Endothelial cell (in vitro differentiated cells): ENCODE results near the gene CDA. TPM values are rescaled to one million over a fixed set of nuclear protein-coding genes. Genes with fewer than 3 reads are reported as not detected.

ENCODE experiments used
- DNase-seq: peaks from one replicate; pipeline ENCODE4 v3.0.0; 2021; ENCODE audit warnings: low spot score
- H3K27ac Mint-ChIP-seq: one replicate; pipeline ENCODE4 v1.8.0; 2021; ENCODE audit warnings: mixed read lengths, inconsistent platforms; ENCODE audit not compliant: unreplicated experiment
- H3K27me3 Mint-ChIP-seq: one replicate; pipeline ENCODE4 v1.8.0; 2021; ENCODE audit warnings: mild to moderate bottlenecking, moderate library complexity, mixed read lengths, inconsistent platforms; ENCODE audit not compliant: unreplicated experiment
- H3K36me3 Mint-ChIP-seq: one replicate; pipeline ENCODE4 v1.8.0; 2021; ENCODE audit warnings: mild to moderate bottlenecking, low read depth, mixed read lengths, inconsistent platforms; ENCODE audit not compliant: unreplicated experiment
- H3K4me1 Mint-ChIP-seq: one replicate; pipeline ENCODE4 v1.8.0; 2021; ENCODE audit warnings: mild to moderate bottlenecking, mixed read lengths, inconsistent platforms; ENCODE audit not compliant: unreplicated experiment
- H3K4me3 Mint-ChIP-seq: one replicate; pipeline ENCODE4 v1.8.0; 2021; ENCODE audit warnings: mild to moderate bottlenecking, mixed read lengths, inconsistent platforms; ENCODE audit not compliant: unreplicated experiment
- H3K9me3 Mint-ChIP-seq: one replicate; pipeline ENCODE4 v1.8.0; 2021; ENCODE audit warnings: mixed read lengths, inconsistent platforms; ENCODE audit not compliant: unreplicated experiment
- CTCF ChIP-seq: fragments of 200-600 bp; sonication (generic); IDR thresholded peaks from one replicate; pipeline ENCODE4 v1.5.0; 2021; ENCODE audit warnings: antibody characterized with exemption; ENCODE audit not compliant: unreplicated experiment
- total RNA-seq: library from RNA; stranded (reverse); fragmentation: NEBNext Ultra II Directional; extraction: Animal tissue kit (Norgen Biotek cat#: 25700); gene quantifications from one replicate; pipeline ENCODE4 v1.2.1, GENCODE V29; 2021; ENCODE audit not compliant: unreplicated experiment

Gene CDA
- total RNA-seq, 1 donor from 2014 or later = 1.1 TPM

DNA sequence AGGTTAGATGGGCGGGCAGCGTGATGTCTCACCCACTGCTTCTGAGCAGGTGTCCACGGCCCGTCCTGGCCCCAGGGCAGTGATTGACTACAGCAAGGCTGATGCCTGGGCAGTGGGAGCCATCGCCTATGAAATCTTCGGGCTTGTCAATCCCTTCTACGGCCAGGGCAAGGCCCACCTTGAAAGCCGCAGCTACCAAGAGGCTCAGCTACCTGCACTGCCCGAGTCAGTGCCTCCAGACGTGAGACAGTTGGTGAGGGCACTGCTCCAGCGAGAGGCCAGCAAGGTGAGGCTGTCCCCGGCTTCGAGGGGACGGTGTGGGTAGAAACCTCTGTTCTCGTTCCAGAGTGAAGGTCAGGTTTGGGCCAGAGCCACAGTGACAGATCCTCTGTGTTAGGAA is 60.0 kb downstream of the CDA start:
- Mint-ChIP-seq H3K36me3 (peaks cover 44% of the 10 kb centered on the region), H3K27me3 (peaks cover 4% of the 10 kb centered on the region), H3K9me3 (no peaks in the 10 kb centered on the region)

DNA sequence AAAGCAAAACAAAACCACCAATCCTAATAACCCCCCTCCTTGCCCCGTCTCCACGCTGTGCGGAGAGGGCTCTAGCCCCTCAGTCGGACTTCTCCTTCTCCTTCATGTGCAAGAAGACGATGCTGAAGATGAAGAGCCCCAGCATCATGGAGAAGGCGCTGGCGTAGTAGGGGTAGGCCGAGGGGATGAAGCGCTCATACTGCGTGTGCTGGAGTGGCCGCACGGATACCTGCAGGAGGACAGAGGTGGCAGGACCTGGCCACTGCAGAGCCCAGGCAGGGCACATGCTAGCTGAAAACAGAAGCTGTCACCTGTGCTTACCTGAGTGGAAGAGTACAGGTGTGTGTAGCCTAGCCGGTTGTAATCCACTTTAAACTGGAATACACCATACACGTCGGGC is 63.4 kb downstream of the CDA start:
- H3K27me3 Mint-ChIP-seq = peaks cover 6% of the 10 kb centered on the region
- no peak overlapping the region for H3K27ac Mint-ChIP-seq
- DNase-seq = no peak
- no peak overlapping the region for H3K4me3 Mint-ChIP-seq
- TF ChIP-seq CTCF = no peak
- no peaks in the 10 kb centered on the region for H3K9me3 Mint-ChIP-seq
- no peaks in the 10 kb centered on the region for H3K4me1 Mint-ChIP-seq
- H3K36me3 Mint-ChIP-seq = peaks cover 58% of the 10 kb centered on the region

More for the DNA sequence above, 60.0 kb downstream of the CDA start:
- DNase-seq = no peak
- Mint-ChIP-seq H3K4me3 (no peak overlapping the region), H3K4me1 (no peaks in the 10 kb centered on the region), H3K27ac (no peak overlapping the region)
- TF ChIP-seq CTCF = no peak

- H3K27me3 Mint-ChIP-seq = peaks cover 6% of the 10 kb centered on the region
- TF ChIP-seq CTCF = no peak
- H3K27ac Mint-ChIP-seq = no peak overlapping the region
- H3K4me1 Mint-ChIP-seq = no peaks in the 10 kb centered on the region
- H3K4me3 Mint-ChIP-seq = peak overlapping the region; percentile 42
- no peak for DNase-seq
- H3K36me3 Mint-ChIP-seq = peaks cover 61% of the 10 kb centered on the region
- H3K9me3 Mint-ChIP-seq = no peaks in the 10 kb centered on the region
Measured at GRCh38 chr1:20654104-20654690, 65.3 kb downstream of the CDA start.

GRCh38 chr1:20657024-20657423 is 68.1 kb downstream of the CDA start:
- H3K4me3 Mint-ChIP-seq = no peak overlapping the region
- H3K27ac Mint-ChIP-seq = no peak overlapping the region
- H3K4me1 Mint-ChIP-seq = peaks cover 18% of the 10 kb centered on the region
- no peaks in the 10 kb centered on the region for H3K9me3 Mint-ChIP-seq
- peaks cover 41% of the 10 kb centered on the region for H3K36me3 Mint-ChIP-seq
- peaks cover 2% of the 10 kb centered on the region for H3K27me3 Mint-ChIP-seq
- DNase-seq = no peak
- no peak for TF ChIP-seq CTCF

DNA sequence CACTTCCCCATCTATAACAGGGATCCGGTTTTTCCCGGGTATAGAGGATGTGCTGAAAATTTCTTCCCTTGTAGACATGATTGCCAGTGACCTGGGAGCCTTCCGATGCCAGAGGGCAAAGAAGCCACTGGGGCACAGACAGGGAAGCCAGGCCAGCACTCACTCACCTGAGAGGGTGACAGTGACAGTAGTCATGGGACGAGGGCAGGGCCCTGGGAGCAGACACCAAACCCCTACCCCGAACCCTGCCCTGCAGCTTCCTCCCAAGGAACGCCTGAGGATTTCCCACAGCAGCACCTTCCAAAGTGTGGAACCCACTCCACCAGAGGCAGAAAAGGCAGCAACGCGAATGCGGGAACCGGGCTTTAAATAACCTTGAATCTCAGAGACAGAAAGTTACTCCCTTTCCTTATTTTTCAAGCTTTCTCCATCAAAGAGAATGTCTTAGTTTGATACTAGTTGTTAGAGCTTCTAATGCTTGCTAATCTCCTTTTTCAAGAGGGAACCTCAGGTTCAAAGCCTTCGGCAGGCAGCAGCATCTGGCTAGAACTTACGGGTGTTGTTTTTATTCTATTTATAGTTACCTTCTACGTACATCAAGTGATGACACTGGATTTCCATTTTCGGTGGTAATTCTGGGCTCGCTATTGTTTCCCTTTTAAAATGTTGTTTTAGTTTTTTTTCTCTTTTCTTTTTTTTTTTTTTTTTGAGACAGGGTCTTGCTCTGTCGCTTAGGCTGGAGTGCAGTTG is 69.4 kb downstream of the CDA start:
- H3K4me1 Mint-ChIP-seq = peaks cover 26% of the 10 kb centered on the region
- no peak for TF ChIP-seq CTCF
- DNase-seq = no peak
- peaks cover 32% of the 10 kb centered on the region for H3K36me3 Mint-ChIP-seq
- no peak overlapping the region for H3K27ac Mint-ChIP-seq
- H3K27me3 Mint-ChIP-seq = peaks cover 7% of the 10 kb centered on the region
- no peak overlapping the region for H3K4me3 Mint-ChIP-seq
- H3K9me3 Mint-ChIP-seq = no peaks in the 10 kb centered on the region
